ENCODE measurements around the gene POU5F1. TPM values are rescaled to one million over a fixed set of nuclear protein-coding genes. Genes with fewer than 3 reads are reported as not detected.
A peak's percentile ranks its signal among the peaks of the same experiment; 100 is the strongest.

POU5F1 gene
- total RNA-seq, 1 experiment from 2014 or later, result 1.1 TPM

DNA sequence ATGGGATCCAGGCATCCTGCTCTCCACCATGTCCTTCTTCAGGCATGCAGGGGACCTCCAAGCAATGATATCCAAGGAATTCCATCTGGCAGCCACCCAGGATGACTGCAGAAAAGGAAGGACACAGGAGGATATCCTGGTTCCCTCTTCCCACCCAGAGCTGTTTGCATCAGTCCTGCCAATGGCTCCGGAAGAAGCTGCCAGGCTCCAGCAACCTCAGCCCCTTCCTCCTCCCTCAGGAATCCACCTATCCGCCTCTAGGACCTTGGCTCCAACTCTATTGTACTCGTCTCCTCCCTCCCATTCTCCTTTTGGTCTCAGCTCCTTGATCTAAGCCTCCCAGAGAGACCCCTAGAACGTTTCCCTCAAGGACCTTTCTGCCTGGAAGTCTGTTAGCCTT, 30.9 kb downstream of the POU5F1 start:
- Histone ChIP-seq H3K27ac (ENCODE audit: low read length) (no peak overlapping the region), H3K4me3 (ENCODE audit: low read depth in 2 of 2, low read length in 2 of 2) (no peak overlapping the region), H3K9me3 (ENCODE audit: control insufficient read depth, insufficient read depth, low read depth, low read length) (no peaks in the 10 kb centered on the region), H3K27me3 (ENCODE audit: control insufficient read depth, insufficient read depth, low read length) (no peaks in the 10 kb centered on the region), H3K36me3 (ENCODE audit: control insufficient read depth, insufficient read depth, low read length) (no peaks in the 10 kb centered on the region), H3K4me1 (ENCODE audit: control insufficient read depth, insufficient read depth, low read length) (no peaks in the 10 kb centered on the region)
- no TSS peak for BruUV-seq (replicated peaks)
- no peak for ATAC-seq
- ChIA-PET CTCF (interaction anchor here (0.5 kb wide), 1 partner anchor 226 kb away, joined by 3 read pairs; no protein-coding TSS in a partner anchor), POLR2A (interaction anchor here (0.6 kb wide), 1 partner anchor 24 kb away, joined by 3 read pairs; no protein-coding TSS in a partner anchor)
- intact Hi-C loops (cut with micrococcal nuclease; ENCODE audit: unreplicated experiment) (loop anchor here (5.0 kb wide), 1 partner anchor 228 kb away; no protein-coding TSS in a partner anchor), in situ Hi-C loops (cut with HindIII; ENCODE audit: low pct_unique_long_range_greater_than_20kb, low sequenced_read_pairs) (no loop called here)
- DNase-seq (ENCODE audit: low read depth, low spot score), result no peak
- TF ChIP-seq POLR2AphosphoS5 (IDR thresholded peaks at IDR 0.05; ENCODE audit: low read depth, low read length), result no peak
- TF ChIP-seq SIN3A (IDR thresholded peaks at IDR 0.05; ENCODE audit: borderline replicate concordance, insufficient read depth, low read depth, low read length), result no peak
- TF ChIP-seq, protein P1, sequence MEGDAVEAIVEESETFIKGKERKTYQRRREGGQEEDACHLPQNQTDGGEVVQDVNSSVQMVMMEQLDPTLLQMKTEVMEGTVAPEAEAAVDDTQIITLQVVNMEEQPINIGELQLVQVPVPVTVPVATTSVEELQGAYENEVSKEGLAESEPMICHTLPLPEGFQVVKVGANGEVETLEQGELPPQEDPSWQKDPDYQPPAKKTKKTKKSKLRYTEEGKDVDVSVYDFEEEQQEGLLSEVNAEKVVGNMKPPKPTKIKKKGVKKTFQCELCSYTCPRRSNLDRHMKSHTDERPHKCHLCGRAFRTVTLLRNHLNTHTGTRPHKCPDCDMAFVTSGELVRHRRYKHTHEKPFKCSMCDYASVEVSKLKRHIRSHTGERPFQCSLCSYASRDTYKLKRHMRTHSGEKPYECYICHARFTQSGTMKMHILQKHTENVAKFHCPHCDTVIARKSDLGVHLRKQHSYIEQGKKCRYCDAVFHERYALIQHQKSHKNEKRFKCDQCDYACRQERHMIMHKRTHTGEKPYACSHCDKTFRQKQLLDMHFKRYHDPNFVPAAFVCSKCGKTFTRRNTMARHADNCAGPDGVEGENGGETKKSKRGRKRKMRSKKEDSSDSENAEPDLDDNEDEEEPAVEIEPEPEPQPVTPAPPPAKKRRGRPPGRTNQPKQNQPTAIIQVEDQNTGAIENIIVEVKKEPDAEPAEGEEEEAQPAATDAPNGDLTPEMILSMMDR (IDR thresholded peaks at IDR 0.05), result no peak
- TF ChIP-seq, protein P2, sequence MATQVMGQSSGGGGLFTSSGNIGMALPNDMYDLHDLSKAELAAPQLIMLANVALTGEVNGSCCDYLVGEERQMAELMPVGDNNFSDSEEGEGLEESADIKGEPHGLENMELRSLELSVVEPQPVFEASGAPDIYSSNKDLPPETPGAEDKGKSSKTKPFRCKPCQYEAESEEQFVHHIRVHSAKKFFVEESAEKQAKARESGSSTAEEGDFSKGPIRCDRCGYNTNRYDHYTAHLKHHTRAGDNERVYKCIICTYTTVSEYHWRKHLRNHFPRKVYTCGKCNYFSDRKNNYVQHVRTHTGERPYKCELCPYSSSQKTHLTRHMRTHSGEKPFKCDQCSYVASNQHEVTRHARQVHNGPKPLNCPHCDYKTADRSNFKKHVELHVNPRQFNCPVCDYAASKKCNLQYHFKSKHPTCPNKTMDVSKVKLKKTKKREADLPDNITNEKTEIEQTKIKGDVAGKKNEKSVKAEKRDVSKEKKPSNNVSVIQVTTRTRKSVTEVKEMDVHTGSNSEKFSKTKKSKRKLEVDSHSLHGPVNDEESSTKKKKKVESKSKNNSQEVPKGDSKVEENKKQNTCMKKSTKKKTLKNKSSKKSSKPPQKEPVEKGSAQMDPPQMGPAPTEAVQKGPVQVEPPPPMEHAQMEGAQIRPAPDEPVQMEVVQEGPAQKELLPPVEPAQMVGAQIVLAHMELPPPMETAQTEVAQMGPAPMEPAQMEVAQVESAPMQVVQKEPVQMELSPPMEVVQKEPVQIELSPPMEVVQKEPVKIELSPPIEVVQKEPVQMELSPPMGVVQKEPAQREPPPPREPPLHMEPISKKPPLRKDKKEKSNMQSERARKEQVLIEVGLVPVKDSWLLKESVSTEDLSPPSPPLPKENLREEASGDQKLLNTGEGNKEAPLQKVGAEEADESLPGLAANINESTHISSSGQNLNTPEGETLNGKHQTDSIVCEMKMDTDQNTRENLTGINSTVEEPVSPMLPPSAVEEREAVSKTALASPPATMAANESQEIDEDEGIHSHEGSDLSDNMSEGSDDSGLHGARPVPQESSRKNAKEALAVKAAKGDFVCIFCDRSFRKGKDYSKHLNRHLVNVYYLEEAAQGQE (IDR thresholded peaks at IDR 0.05; ENCODE audit: insufficient read depth in 1 of 2, low read depth in 2 of 2, low read length in 1 of 2), result no peak
- no peak for TF ChIP-seq TCF7L2 (IDR thresholded peaks at IDR 0.05; ENCODE audit: low read depth, low read length)

DNA sequence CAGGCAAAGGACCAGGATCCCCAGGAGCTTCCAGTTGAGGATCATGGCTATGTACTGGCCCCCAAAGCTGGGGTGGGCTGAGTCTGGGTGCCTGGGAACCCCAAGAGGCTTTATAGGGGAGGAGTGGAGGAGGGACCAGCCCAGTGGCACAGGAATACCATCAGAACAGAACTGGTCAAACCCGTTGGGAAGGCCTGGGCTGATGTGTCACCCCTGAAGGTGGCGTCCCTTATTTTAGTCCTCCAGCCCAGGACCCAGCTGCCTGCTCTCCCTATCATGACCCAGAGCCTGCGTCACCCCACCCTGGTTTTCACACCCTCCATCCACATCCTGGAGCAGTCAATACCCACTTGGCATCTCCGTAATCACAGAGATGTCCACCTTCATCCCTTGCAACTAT, 31.5 kb downstream of the POU5F1 start, which contains the start of gene PSORS1C2:
Gene PSORS1C2 (minus strand): TSS at position 85 of the 400 bp plus-strand sequence. CDS start 40 bp downstream, at position 45.
- H3K27me3 ChIP-seq (ENCODE audit: control insufficient read depth, insufficient read depth, low read length), result no peaks in the 10 kb centered on the region
- BruUV-seq (replicated peaks), result no TSS peak
- POLR2A ChIA-PET, result interaction anchor here (0.6 kb wide), 1 partner anchor 25 kb away, joined by 3 read pairs; no protein-coding TSS in a partner anchor
- CTCF ChIA-PET, result interaction anchor here (1.0 to 1.1 kb wide), 3 partner anchors 9 to 228 kb away, joined by 4 read pairs; no protein-coding TSS in a partner anchor
- intact Hi-C loops (cut with micrococcal nuclease; ENCODE audit: unreplicated experiment), result loop anchor here (5.0 kb wide), 1 partner anchor 228 kb away; no protein-coding TSS in a partner anchor
- DNase-seq (ENCODE audit: low read depth, low spot score) (no peak), ATAC-seq (no peak)
- H3K36me3 ChIP-seq (ENCODE audit: control insufficient read depth, insufficient read depth, low read length), result no peaks in the 10 kb centered on the region
- H3K4me3 ChIP-seq (ENCODE audit: low read depth in 2 of 2, low read length in 2 of 2), result peak within 1 kb of the TSS; percentile 27 to 63; a peak in 3 of 4 replicates
- H3K9me3 ChIP-seq (ENCODE audit: control insufficient read depth, insufficient read depth, low read depth, low read length), result no peaks in the 10 kb centered on the region
- H3K4me1 ChIP-seq (ENCODE audit: control insufficient read depth, insufficient read depth, low read length), result no peaks in the 10 kb centered on the region
- in situ Hi-C loops (cut with HindIII; ENCODE audit: low pct_unique_long_range_greater_than_20kb, low sequenced_read_pairs), result no loop called here
- TF ChIP-seq, protein P1 (IDR thresholded peaks at IDR 0.05), result no peak
- no peak for TF ChIP-seq POLR2AphosphoS5 (IDR thresholded peaks at IDR 0.05; ENCODE audit: low read depth, low read length)
- TF ChIP-seq, protein P2 (IDR thresholded peaks at IDR 0.05; ENCODE audit: insufficient read depth in 1 of 2, low read depth in 2 of 2, low read length in 1 of 2), result no peak
- no peak for TF ChIP-seq SIN3A (IDR thresholded peaks at IDR 0.05; ENCODE audit: borderline replicate concordance, insufficient read depth, low read depth, low read length)
- TF ChIP-seq TCF7L2 (IDR thresholded peaks at IDR 0.05; ENCODE audit: low read depth, low read length), result no peak
- no peak within 1 kb of the TSS for H3K27ac ChIP-seq (ENCODE audit: low read length)

Measured in Panc1 (cell line).